ENCODE measurements around the gene C9orf78. TPM values are rescaled to one million over a fixed set of nuclear protein-coding genes. Genes with fewer than 3 reads are reported as not detected.
A peak's percentile ranks its signal among the peaks of the same experiment; 100 is the strongest.

C9orf78 gene
- total RNA-seq, 1 donor from 2014 or later, result 53.6 TPM

- DNase-seq (ENCODE audit: low read depth), result no peak
- no peak for TF ChIP-seq CTCF (conservative IDR thresholded peaks at IDR 0.05; ENCODE audit: low read depth, low read length)
- H3K4me3 ChIP-seq (ENCODE audit: low read depth, low read length), result no peak overlapping the region
Measured at GRCh38 chr9:129811967-129812363, 23.1 kb downstream of the C9orf78 start.

- no peak for TF ChIP-seq CTCF (conservative IDR thresholded peaks at IDR 0.05; ENCODE audit: low read depth, low read length)
- DNase-seq (ENCODE audit: low read depth), result no peak
- H3K4me3 ChIP-seq (ENCODE audit: low read depth, low read length), result no peak overlapping the region
Measured at GRCh38 chr9:129810788-129811187, 24.3 kb downstream of the C9orf78 start.

- DNase-seq (ENCODE audit: low read depth), result no peak
- no peak overlapping the region for H3K4me3 ChIP-seq (ENCODE audit: low read depth, low read length)
- TF ChIP-seq CTCF (conservative IDR thresholded peaks at IDR 0.05; ENCODE audit: low read depth, low read length), result no peak
Measured at GRCh38 chr9:129810116-129810515, 25.0 kb downstream of the C9orf78 start.

- DNase-seq (ENCODE audit: low read depth), result no peak
- no peak for TF ChIP-seq CTCF (conservative IDR thresholded peaks at IDR 0.05; ENCODE audit: low read depth, low read length)
- no peak overlapping the region for H3K4me3 ChIP-seq (ENCODE audit: low read depth, low read length)
Measured at GRCh38 chr9:129809346-129809745, 25.7 kb downstream of the C9orf78 start.

- DNase-seq (ENCODE audit: low read depth), result no peak
- TF ChIP-seq CTCF (conservative IDR thresholded peaks at IDR 0.05; ENCODE audit: low read depth, low read length), result no peak
Measured at GRCh38 chr9:129806061-129806460, 29.0 kb downstream of the C9orf78 start.

GRCh38 chr9:129803676-129804060 lies 31.4 kb downstream of the C9orf78 start:
- no peak for DNase-seq (ENCODE audit: low read depth)
- H3K4me3 ChIP-seq (ENCODE audit: low read depth, low read length), result peak overlapping the region; percentile 86
- TF ChIP-seq CTCF (conservative IDR thresholded peaks at IDR 0.05; ENCODE audit: low read depth, low read length), result no peak

More at GRCh38 chr9:129806061-129806460, 29.0 kb downstream of the C9orf78 start:
- H3K4me3 ChIP-seq (ENCODE audit: low read depth, low read length), result no peak overlapping the region

GRCh38 chr9:129802833-129803675 lies 32.0 kb downstream of the C9orf78 start, which contains the start of gene TOR1B:
Gene TOR1B (plus strand): TSS chr9:129803184. CDS start chr9:129803213, 29 bp downstream.
- DNase-seq (ENCODE audit: low read depth), result no peak
- TF ChIP-seq CTCF (conservative IDR thresholded peaks at IDR 0.05; ENCODE audit: low read depth, low read length), result no peak
- H3K4me3 ChIP-seq (ENCODE audit: low read depth, low read length), result peak within 1 kb of the TSS; percentile 86

Data from epithelial cell of proximal tubule (primary cell).